Uterus (tissue), 4 donors: ENCODE data around the gene SETD6. TPM values are rescaled to one million over a fixed set of nuclear protein-coding genes. Genes with fewer than 3 reads are reported as not detected.

ENCODE experiments used
- DNase-seq, 2 donors: peaks; one replicate each; pipeline ENCODE4 v3.0.0-alpha.2; 2019 to 2020
- H3K27ac ChIP-seq, 2 donors: fragments of 200-600 bp; sonication (generic); 1 replicate in 1 of 2; 2 replicates in 1 of 2; pipeline ENCODE4 v1.5.1; 2016 to 2018
- H3K27me3 ChIP-seq, 2 donors: fragments of 200-600 bp; sonication (generic); one replicate each; pipeline ENCODE4 v1.5.1; 2018 to 2019; ENCODE audit warnings: control low read depth in 1 of 2
- H3K36me3 ChIP-seq, 2 donors: fragments of 200-600 bp; sonication (generic); one replicate each; pipeline ENCODE4 v1.5.1; 2019; ENCODE audit warnings: control low read depth in 1 of 2
- H3K4me1 ChIP-seq, 2 donors: fragments of 200-600 bp; sonication (generic); one replicate each; pipeline ENCODE4 v1.5.1; 2018 to 2019; ENCODE audit warnings: control low read depth in 1 of 2
- H3K4me3 ChIP-seq, 2 donors: fragments of 200-600 bp; sonication (generic); 1 replicate in 1 of 2; 2 replicates in 1 of 2; pipeline ENCODE4 v1.5.1; 2018 to 2019; ENCODE audit warnings: mild to moderate bottlenecking in 1 of 2
- H3K9me3 ChIP-seq, 2 donors: fragments of 200-600 bp; sonication (generic); one replicate each; pipeline ENCODE4 v1.5.1; 2019; ENCODE audit warnings: control low read depth in 1 of 2
- CTCF ChIP-seq, 4 experiments: fragments of 200-600 bp in 2 of 4; fragments of 450-650 bp in 2 of 4; sonication (generic) in 2 of 4; IDR thresholded peaks; one replicate each; pipeline ENCODE4 v1.5.1; 2016 to 2019; ENCODE audit warnings: antibody characterized with exemption in 4 of 4, mild to moderate bottlenecking in 2 of 4, moderate library complexity in 1 of 4
- POLR2A ChIP-seq, 2 donors: fragments of 450-650 bp; IDR thresholded peaks; one replicate each; pipeline ENCODE4 v1.6.1; 2016; ENCODE audit warnings: antibody characterized with exemption in 2 of 2, mild to moderate bottlenecking in 1 of 2, moderate library complexity in 1 of 2
- intact Hi-C: fragments of 100-400 bp; cut with DNase I; formaldehyde crosslinking; loops from one replicate; pipeline ENCODE4 v1.15.1; 2023; ENCODE audit warnings: low total_unique reads
- total RNA-seq, 4 donors: library from RNA; depleted of rRNA in 3 of 4; stranded (reverse); fragments of >200 nt in 3 of 4; gene quantifications; one replicate each; pipeline versions ENCODE4 v1.1.0 to v1.2.4, GENCODE V29; 2014 to 2023
- donor health status: DM: yes; HTN: yes; CAD: no.

Gene SETD6
- total RNA-seq, 4 donors from 2014 or later = 22.4 to 157 (median 43.0) TPM

- no peak overlapping the region for H3K27ac ChIP-seq
- H3K27me3 ChIP-seq = no peaks in the 10 kb centered on the region
- no peak overlapping the region for H3K4me3 ChIP-seq
- no peaks in the 10 kb centered on the region for H3K36me3 ChIP-seq
- TF ChIP-seq CTCF (IDR thresholded peaks at IDR 0.05) = no peak
- no peak for TF ChIP-seq POLR2A (IDR thresholded peaks at IDR 0.05)
- intact Hi-C loops = no loop called here
- no peaks in the 10 kb centered on the region for H3K9me3 ChIP-seq
- no peak for DNase-seq
- peaks cover 0 to 12% of the 10 kb centered on the region in 2 donors for H3K4me1 ChIP-seq
Observed at GRCh38 chr16:58500430-58501241, 14.7 kb upstream of the SETD6 start.

- H3K27ac ChIP-seq = no peak overlapping the region
- H3K36me3 ChIP-seq = no peaks in the 10 kb centered on the region
- H3K9me3 ChIP-seq = no peaks in the 10 kb centered on the region
- no peak for DNase-seq
- peak overlapping the region in 1 of 2 donors; percentile 10 for H3K4me3 ChIP-seq
- TF ChIP-seq POLR2A (IDR thresholded peaks at IDR 0.05) (no peak), CTCF (IDR thresholded peaks at IDR 0.05) (no peak)
- H3K4me1 ChIP-seq = peaks cover 0 to 12% of the 10 kb centered on the region in 2 donors
- intact Hi-C loops = no loop called here
- no peaks in the 10 kb centered on the region for H3K27me3 ChIP-seq
Observed at GRCh38 chr16:58501242-58502131, 13.8 kb upstream of the SETD6 start.

- H3K36me3 ChIP-seq = no peaks in the 10 kb centered on the region
- H3K4me3 ChIP-seq = no peak overlapping the region
- DNase-seq = no peak
- no peaks in the 10 kb centered on the region for H3K27me3 ChIP-seq
- TF ChIP-seq POLR2A (IDR thresholded peaks at IDR 0.05) (no peak), CTCF (IDR thresholded peaks at IDR 0.05) (no peak)
- H3K27ac ChIP-seq = no peak overlapping the region
- intact Hi-C loops = no loop called here
- no peaks in the 10 kb centered on the region for H3K9me3 ChIP-seq
- H3K4me1 ChIP-seq = peaks cover 0 to 12% of the 10 kb centered on the region in 2 donors
Observed at GRCh38 chr16:58502217-58502921, 12.9 kb upstream of the SETD6 start.

- no peaks in the 10 kb centered on the region for H3K36me3 ChIP-seq
- H3K9me3 ChIP-seq = no peaks in the 10 kb centered on the region
- H3K27me3 ChIP-seq = no peaks in the 10 kb centered on the region
- no peak for DNase-seq
- TF ChIP-seq CTCF (IDR thresholded peaks at IDR 0.05) (no peak), POLR2A (IDR thresholded peaks at IDR 0.05) (no peak)
- peaks cover 0 to 12% of the 10 kb centered on the region in 2 donors for H3K4me1 ChIP-seq
- H3K4me3 ChIP-seq = no peak overlapping the region
- no peak overlapping the region for H3K27ac ChIP-seq
- intact Hi-C loops = no loop called here
Observed at GRCh38 chr16:58503166-58503862, 12.0 kb upstream of the SETD6 start.
